WTC11 (cell line): ENCODE results near the gene TRAPPC10. TPM values are rescaled to one million over a fixed set of nuclear protein-coding genes. Genes with fewer than 3 reads are reported as not detected.
A peak's percentile ranks its signal among the peaks of the same experiment; 100 is the strongest.

Source experiments
- ATAC-seq: fragments of 200-7000 bp; cut with Tn5 transposase; 2 replicates; pipeline ENCODE4 v1.10.0; 2021; ENCODE audit warnings: mild to moderate bottlenecking, moderate library complexity
- CTCF ChIA-PET: fragments of 300-600 bp; sonication (Branson Sonifier 250); formaldehyde crosslinking; loops from one replicate; lab custom pipeline; 2021; ENCODE audit warnings: antibody characterized with exemption; lab: Charles Lee
- POLR2A ChIA-PET: fragments of 350-600 bp; sonication (Branson Sonifier 250); formaldehyde crosslinking; loops from one replicate; lab custom pipeline; 2021; ENCODE audit warnings: antibody characterized with exemption; lab: Charles Lee
- DNase-seq: peaks from one replicate; pipeline ENCODE4 v3.0.0; 2021; ENCODE audit warnings: low spot score
- H3K27ac Mint-ChIP-seq: 2 replicates; pipeline ENCODE4 v1.8.0; 2021; ENCODE audit warnings: mixed read lengths
- H3K27me3 Mint-ChIP-seq: 2 replicates; pipeline ENCODE4 v1.8.0; 2021; ENCODE audit warnings: low read depth, mild to moderate bottlenecking, moderate library complexity, mixed read lengths
- H3K36me3 Mint-ChIP-seq: 2 replicates; pipeline ENCODE4 v1.8.0; 2021; ENCODE audit warnings: mixed read lengths
- H3K4me1 Mint-ChIP-seq: 2 replicates; pipeline ENCODE4 v1.8.0; 2022; ENCODE audit warnings: mixed read lengths
- H3K4me3 Mint-ChIP-seq: 2 replicates; pipeline ENCODE4 v1.8.0; 2021; ENCODE audit warnings: mild to moderate bottlenecking, moderate library complexity, mixed read lengths
- H3K9me3 Mint-ChIP-seq: 2 replicates; pipeline ENCODE4 v1.8.0; 2021; ENCODE audit warnings: mixed read lengths
- AR ChIP-seq: fragments of 250-450 bp; sonication (Bioruptor Pico); IDR thresholded peaks from 2 replicates; pipeline ENCODE4 v1.9.0; 2021; ENCODE audit warnings: mild to moderate bottlenecking
- ATF2 ChIP-seq: sonication (generic); formaldehyde crosslinking; IDR thresholded peaks from 2 replicates; pipeline ENCODE4 v1.8.1; 2022; ENCODE audit warnings: low read depth, missing genetic modification reagents, borderline replicate concordance
- ATF3 ChIP-seq: sonication (generic); formaldehyde crosslinking; conservative IDR thresholded peaks from 2 replicates; pipeline ENCODE4 v1.8.1; 2022; ENCODE audit warnings: mild to moderate bottlenecking, missing genetic modification reagents
- E2F5 ChIP-seq: sonication (generic); formaldehyde crosslinking; IDR thresholded peaks from 2 replicates; pipeline ENCODE4 v1.8.1; 2022; ENCODE audit warnings: mild to moderate bottlenecking, moderate library complexity, missing genetic modification reagents
- GABPB1 ChIP-seq: sonication (generic); formaldehyde crosslinking; IDR thresholded peaks from 2 replicates; pipeline ENCODE4 v1.8.1; 2023; ENCODE audit warnings: mild to moderate bottlenecking, missing genetic modification reagents
- IRF1 ChIP-seq: sonication (generic); formaldehyde crosslinking; IDR thresholded peaks from 2 replicates; pipeline ENCODE4 v1.8.0; 2023; ENCODE audit warnings: missing genetic modification reagents
- MYBL2 ChIP-seq: sonication (generic); formaldehyde crosslinking; IDR thresholded peaks from 2 replicates; pipeline ENCODE4 v1.8.1; 2023; ENCODE audit warnings: mild to moderate bottlenecking, moderate library complexity, missing genetic modification reagents
- NFE2L1 ChIP-seq: sonication (generic); formaldehyde crosslinking; IDR thresholded peaks from 2 replicates; pipeline ENCODE4 v1.8.1; 2023; ENCODE audit warnings: missing genetic modification reagents
- NR2C2 ChIP-seq: sonication (generic); formaldehyde crosslinking; IDR thresholded peaks from 2 replicates; pipeline ENCODE4 v1.8.0; 2022; ENCODE audit warnings: mild to moderate bottlenecking, missing genetic modification reagents
- NR3C1 ChIP-seq: sonication (generic); formaldehyde crosslinking; conservative IDR thresholded peaks from 2 replicates; pipeline ENCODE4 v1.8.1; 2023; ENCODE audit warnings: low read depth, mild to moderate bottlenecking, missing genetic modification reagents
- PREB ChIP-seq: sonication (generic); formaldehyde crosslinking; IDR thresholded peaks from 2 replicates; pipeline ENCODE4 v1.8.1; 2022; ENCODE audit warnings: mild to moderate bottlenecking, missing genetic modification reagents, moderate library complexity, borderline replicate concordance
- ZBTB43 ChIP-seq: sonication (generic); formaldehyde crosslinking; IDR thresholded peaks from 2 replicates; pipeline ENCODE4 v1.8.1; 2023; ENCODE audit warnings: mild to moderate bottlenecking, missing genetic modification reagents
- ZMAT4 ChIP-seq: fragments of 250-450 bp; sonication (Bioruptor Pico); IDR thresholded peaks from 2 replicates; pipeline ENCODE4 v1.9.0; 2021; ENCODE audit warnings: mild to moderate bottlenecking
- ZNF219 ChIP-seq: sonication (generic); formaldehyde crosslinking; IDR thresholded peaks from 2 replicates; pipeline ENCODE4 v1.8.0; 2023; ENCODE audit warnings: missing genetic modification reagents, mild to moderate bottlenecking, borderline replicate concordance
- ZNF396 ChIP-seq: fragments of 250-450 bp; sonication (Bioruptor Pico); IDR thresholded peaks from 2 replicates; pipeline ENCODE4 v1.8.0; 2021; ENCODE audit warnings: mild to moderate bottlenecking, moderate library complexity, borderline replicate concordance
- total RNA-seq: library from RNA; stranded (reverse); gene quantifications from 3 replicates; pipeline ENCODE4 v1.2.3, GENCODE V29; 2021

TRAPPC10 gene
- total RNA-seq, 1 experiment from 2014 or later: 34.5 TPM

- no peaks in the 10 kb centered on the region for H3K36me3 Mint-ChIP-seq
- H3K4me3 Mint-ChIP-seq: no peak overlapping the region
- H3K27me3 Mint-ChIP-seq: no peaks in the 10 kb centered on the region
- ChIA-PET POLR2A (no interaction called here), CTCF (no interaction called here)
- H3K9me3 Mint-ChIP-seq: no peaks in the 10 kb centered on the region
- ATAC-seq: no peak
- no peak for TF ChIP-seq ZNF396 (CRISPR knock-in tag)
- H3K27ac Mint-ChIP-seq: no peak overlapping the region
- H3K4me1 Mint-ChIP-seq: peaks cover 14% of the 10 kb centered on the region
- no peak for DNase-seq
Observed at GRCh38 chr21:44006656-44007055, 5.5 kb upstream of the TRAPPC10 start.

- H3K9me3 Mint-ChIP-seq: no peaks in the 10 kb centered on the region
- ChIA-PET CTCF (interaction anchor here (1.3 to 1.7 kb wide), 2 partner anchors 35 to 69 kb away, joined by 3 to 5 read pairs; no protein-coding TSS in a partner anchor), POLR2A (no interaction called here)
- TF ChIP-seq ZMAT4 (CRISPR knock-in tag): no peak
- TF ChIP-seq, all 79 proteins: peak for 0
- peak overlapping the region; percentile 79; the same call in 1 of the 2 replicates for H3K4me3 Mint-ChIP-seq
- no peaks in the 10 kb centered on the region for H3K36me3 Mint-ChIP-seq
- no peaks in the 10 kb centered on the region for H3K27me3 Mint-ChIP-seq
- H3K27ac Mint-ChIP-seq: peak overlapping the region; percentile 84
- peak; percentile 56 for DNase-seq
- peaks cover 30% of the 10 kb centered on the region for H3K4me1 Mint-ChIP-seq
- ATAC-seq: peak; percentile 2; the same call in 1 of the 2 replicates
Observed at GRCh38 chr21:44010429-44010828, 1.7 kb upstream of the TRAPPC10 start.

GRCh38 chr21:44011123-44011522 lies 986 bp upstream of the TRAPPC10 start:
- H3K4me1 Mint-ChIP-seq: peaks cover 30% of the 10 kb centered on the region
- no peak for DNase-seq
- H3K4me3 Mint-ChIP-seq: peak overlapping the region; percentile 79
- no peak for TF ChIP-seq ATF3 (CRISPR knock-in tag)
- POLR2A ChIA-PET: no interaction called here
- H3K27ac Mint-ChIP-seq: peak overlapping the region; percentile 77
- no peaks in the 10 kb centered on the region for H3K27me3 Mint-ChIP-seq
- CTCF ChIA-PET: interaction anchor here (1.3 to 1.7 kb wide), 2 partner anchors 36 to 69 kb away, joined by 3 to 5 read pairs; no protein-coding TSS in a partner anchor
- ATAC-seq: no peak
- no peaks in the 10 kb centered on the region for H3K36me3 Mint-ChIP-seq
- no peaks in the 10 kb centered on the region for H3K9me3 Mint-ChIP-seq

- H3K9me3 Mint-ChIP-seq: no peaks in the 10 kb centered on the region
- DNase-seq: peak; percentile 88
- H3K27ac Mint-ChIP-seq: peak overlapping the region; percentile 96
- H3K36me3 Mint-ChIP-seq: no peaks in the 10 kb centered on the region
- H3K4me1 Mint-ChIP-seq: peaks cover 30% of the 10 kb centered on the region
- ChIA-PET POLR2A (interaction anchor here (0.6 to 1.5 kb wide), 3 partner anchors 24 to 31 kb away, joined by 3 to 6 read pairs (median 3); no protein-coding TSS in a partner anchor), CTCF (interaction anchor here (1.1 to 1.5 kb wide), 3 partner anchors 59 to 285 kb away, joined by 3 to 4 read pairs (median 3); no protein-coding TSS in a partner anchor)
- ATAC-seq: peak; percentile 89
- peak overlapping the region; percentile 84 for H3K4me3 Mint-ChIP-seq
- no peaks in the 10 kb centered on the region for H3K27me3 Mint-ChIP-seq
- TF ChIP-seq ZBTB43 (no peak), AR (CRISPR knock-in tag) (no peak), IRF1 (CRISPR knock-in tag) (no peak), MYBL2 (CRISPR knock-in tag) (no peak), ATF2 (CRISPR knock-in tag) (no peak), ZNF219 (CRISPR knock-in tag) (no peak), PREB (CRISPR knock-in tag) (no peak), NR3C1 (no peak), GABPB1 (0 out of 2 replicates have a peak, but pooled peaks have one; percentile 26), NFE2L1 (CRISPR knock-in tag) (no peak), NR2C2 (CRISPR knock-in tag) (peak; percentile 64; the same call in 1 of the 2 replicates), E2F5 (CRISPR knock-in tag) (peak; percentile 53; the same call in 1 of the 2 replicates)
Observed at GRCh38 chr21:44012474-44013379, 618 bp downstream of the TRAPPC10 start.
